Mesenchymal stem cell (in vitro differentiated cells and primary cell): Measurements from ENCODE around the gene ANKRD55. TPM values are rescaled to one million over a fixed set of nuclear protein-coding genes. Genes with fewer than 3 reads are reported as not detected.

Experiments used
- DNase-seq: peaks from one replicate; pipeline ENCODE4 v3.0.0-alpha.2; 2013
- H2AFZ ChIP-seq: one replicate; pipeline ENCODE4 v1.6.1; 2013; ENCODE audit warnings: low read depth, mild to moderate bottlenecking, control low read depth, inconsistent platforms, low read length, moderate library complexity
- H2AK5ac ChIP-seq: 2 replicates; pipeline ENCODE4 v1.6.1; 2013; ENCODE audit warnings: low read length, moderate library complexity, mild to moderate bottlenecking, inconsistent platforms; ENCODE audit not compliant: severe bottlenecking
- H2BK120ac ChIP-seq: one replicate; pipeline ENCODE4 v1.6.1; 2013; ENCODE audit warnings: low read depth, mild to moderate bottlenecking, inconsistent platforms, low read length, moderate library complexity
- H2BK12ac ChIP-seq, 2 experiments: one replicate each; pipeline ENCODE4 v1.6.1; 2013; ENCODE audit warnings: inconsistent platforms in 2 of 2, low read length in 2 of 2, mild to moderate bottlenecking in 2 of 2, moderate library complexity in 2 of 2, control low read depth in 1 of 2
- H2BK15ac ChIP-seq: one replicate; pipeline ENCODE4 v1.6.1; 2013; ENCODE audit warnings: mild to moderate bottlenecking, low read depth, inconsistent platforms; ENCODE audit not compliant: poor library complexity, severe bottlenecking
- H2BK5ac ChIP-seq: 2 replicates; pipeline ENCODE4 v1.6.1; 2013; ENCODE audit warnings: low read depth, mild to moderate bottlenecking, low read length, control low read depth, inconsistent platforms; ENCODE audit not compliant: poor library complexity, severe bottlenecking
- H3K14ac ChIP-seq, 2 experiments: one replicate each; pipeline ENCODE4 v1.6.1; 2013; ENCODE audit warnings: inconsistent platforms in 2 of 2, low read length in 2 of 2, control low read depth in 1 of 2, mild to moderate bottlenecking in 1 of 2, moderate library complexity in 1 of 2
- H3K18ac ChIP-seq, 2 experiments: one replicate each; pipeline ENCODE4 v1.6.1; 2013; ENCODE audit warnings: inconsistent platforms in 2 of 2, low read length in 2 of 2, control low read depth in 1 of 2, low read depth in 1 of 2, mild to moderate bottlenecking in 1 of 2
- H3K23ac ChIP-seq, 2 experiments: one replicate each; pipeline ENCODE4 v1.6.1; 2013; ENCODE audit warnings: inconsistent platforms in 2 of 2, low read length in 2 of 2, mild to moderate bottlenecking in 2 of 2, moderate library complexity in 2 of 2, control low read depth in 1 of 2
- H3K27ac ChIP-seq: 2 replicates; pipeline ENCODE4 v1.5.1; 2013; ENCODE audit warnings: mild to moderate bottlenecking, moderate library complexity, low read length, control low read depth, inconsistent platforms; ENCODE audit not compliant: poor library complexity, severe bottlenecking
- H3K27me3 ChIP-seq, 2 experiments: 2 replicates each; pipeline versions ENCODE4 v1.6.1 to v1.7.0; 2013; ENCODE audit warnings: low read length in 2 of 2, mild to moderate bottlenecking in 2 of 2, moderate library complexity in 2 of 2, control low read depth in 1 of 2, inconsistent platforms in 1 of 2; ENCODE audit not compliant: control insufficient read depth in 1 of 2, insufficient read depth in 1 of 2
- H3K36me3 ChIP-seq, 2 experiments: 2 replicates each; pipeline versions ENCODE4 v1.6.1 to v1.7.0; 2013; ENCODE audit warnings: low read length in 2 of 2, control low read depth in 1 of 2, inconsistent platforms in 1 of 2, low read depth in 1 of 2, mild to moderate bottlenecking in 1 of 2; ENCODE audit not compliant: insufficient read depth in 2 of 2, control insufficient read depth in 1 of 2
- H3K4ac ChIP-seq, 2 experiments: one replicate each; pipeline ENCODE4 v1.6.1; 2013; ENCODE audit warnings: inconsistent platforms in 2 of 2, low read length in 2 of 2, mild to moderate bottlenecking in 2 of 2, moderate library complexity in 2 of 2, control low read depth in 1 of 2, low read depth in 1 of 2
- H3K4me1 ChIP-seq: 2 replicates; pipeline ENCODE4 v1.6.1; 2013; ENCODE audit warnings: low read depth, low read length, control low read depth; ENCODE audit not compliant: control insufficient read depth, insufficient read depth
- H3K4me2 ChIP-seq: 2 replicates; pipeline ENCODE4 v1.6.1; 2013; ENCODE audit warnings: low read length, mild to moderate bottlenecking, inconsistent platforms; ENCODE audit not compliant: poor library complexity, severe bottlenecking
- H3K4me3 ChIP-seq, 2 experiments: 2 replicates each; pipeline versions ENCODE4 v1.5.1 to v1.7.0; 2013; ENCODE audit warnings: low read length in 2 of 2, mild to moderate bottlenecking in 2 of 2, control low read depth in 1 of 2, low read depth in 1 of 2; ENCODE audit not compliant: insufficient read depth in 1 of 2
- H3K79me1 ChIP-seq: replicated peaks from 2 replicates; pipeline ENCODE4 v1.6.1; 2013; ENCODE audit warnings: mild to moderate bottlenecking, control low read depth, low read length, inconsistent platforms; ENCODE audit not compliant: poor library complexity, severe bottlenecking
- H3K9ac ChIP-seq: 2 replicates; pipeline ENCODE4 v1.7.0; 2013; ENCODE audit warnings: mild to moderate bottlenecking, low read length, moderate library complexity
- H3K9me3 ChIP-seq: 2 replicates; pipeline ENCODE4 v1.7.0; 2013; ENCODE audit warnings: mild to moderate bottlenecking, low read length; ENCODE audit not compliant: control insufficient read depth
- H4K8ac ChIP-seq: one replicate; pipeline ENCODE4 v1.6.1; 2013; ENCODE audit warnings: inconsistent platforms, mild to moderate bottlenecking, low read length, moderate library complexity
- H4K91ac ChIP-seq: one replicate; pipeline ENCODE4 v1.6.1; 2013; ENCODE audit warnings: mild to moderate bottlenecking, low read length, inconsistent platforms
- WGBS: methylation state at CpG from one replicate; pipeline ENCODE4 v1.1.7; 2013; ENCODE audit warnings: mixed read lengths; 5-methylcytosine and 5-hydroxymethylcytosine counted together
- polyA plus RNA-seq, 2 experiments: library from polyadenylated mRNA; stranded (reverse); fragments of 200-250 nt; gene quantifications; one replicate each; pipeline ENCODE4 v1.2.3, GENCODE V29; 2013

Gene ANKRD55
- polyA plus RNA-seq (2013, experiment 1 of 2): 0.91 TPM
- polyA plus RNA-seq (2013, experiment 2 of 2): 0.86 TPM

DNA sequence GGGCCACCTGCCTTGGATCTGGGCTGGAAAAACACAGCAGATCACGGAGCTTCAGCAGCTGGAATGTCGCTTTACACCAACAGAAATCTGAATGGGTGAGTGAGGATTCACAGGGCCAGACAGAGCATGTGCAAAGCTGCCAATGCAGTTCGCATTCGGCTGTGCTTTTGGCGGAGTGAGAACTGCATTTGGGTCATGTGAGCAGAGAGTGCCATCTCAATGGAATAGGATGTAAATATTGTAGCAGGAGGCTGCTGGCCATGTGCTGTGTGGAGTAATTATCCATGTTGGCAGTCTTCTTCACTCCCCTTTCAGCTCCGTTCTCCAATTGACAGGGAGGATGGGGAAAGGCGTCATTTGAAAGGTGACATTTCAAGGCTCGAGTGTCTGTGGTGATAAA is at the start of gene ANKRD55:
TSS of gene ANKRD55 (minus strand) at position 101 of the 400 bp plus-strand sequence. CDS start 417 bp downstream, outside the sequence.
- Histone ChIP-seq H3K27me3 (peaks cover 0 to 4% of the 10 kb centered on the region in 2 experiments), H3K9ac (no peak within 1 kb of the TSS), H3K4me1 (no peaks in the 10 kb centered on the region), H3K18ac (no peak within 1 kb of the TSS), H2BK15ac (no peak within 1 kb of the TSS), H4K8ac (no peak within 1 kb of the TSS), H3K79me1 (no peaks in the 10 kb centered on the region), H3K27ac (no peak within 1 kb of the TSS), H3K36me3 (no peaks in the 10 kb centered on the region), H2BK12ac (no peak within 1 kb of the TSS), H3K4me2 (no peak within 1 kb of the TSS), H2BK120ac (no peak within 1 kb of the TSS), H2AK5ac (no peak within 1 kb of the TSS), H3K23ac (no peak within 1 kb of the TSS), H3K4ac (no peak within 1 kb of the TSS), H3K14ac (no peak within 1 kb of the TSS), H2BK5ac (no peak within 1 kb of the TSS), H4K91ac (no peak within 1 kb of the TSS), H2AFZ (no peak within 1 kb of the TSS), H3K9me3 (peaks cover 2% of the 10 kb centered on the region), H3K4me3 (no peak within 1 kb of the TSS)
- WGBS: 74% methylated on average over 8 of the region's 8 CpGs
- DNase-seq: no peak

DNA sequence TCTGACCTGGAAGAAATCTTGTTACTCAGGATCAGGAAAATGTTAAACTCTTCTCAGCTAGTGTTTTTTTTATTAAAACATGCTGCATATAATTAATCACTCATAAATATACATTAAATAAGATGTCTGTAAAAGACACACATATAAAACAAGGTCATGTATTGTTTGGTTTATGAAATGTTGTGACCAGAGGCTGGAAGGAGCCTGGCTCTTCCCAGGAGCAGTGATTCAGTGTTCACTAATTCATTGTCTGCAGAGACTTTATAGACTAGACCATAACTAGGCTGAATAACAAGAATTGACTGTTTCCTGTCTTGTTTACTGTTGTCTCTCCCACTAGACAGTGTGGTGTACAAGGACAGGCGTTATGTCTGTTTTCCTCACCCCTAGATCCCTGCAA is 49.1 kb upstream of the ANKRD55 start:
- H2AFZ ChIP-seq: no peak overlapping the region
- H3K9me3 ChIP-seq: no peaks in the 10 kb centered on the region
- no peak overlapping the region for H2BK15ac ChIP-seq
- H3K36me3 ChIP-seq: no peaks in the 10 kb centered on the region
- no peak overlapping the region for H3K4ac ChIP-seq
- no peaks in the 10 kb centered on the region for H3K79me1 ChIP-seq
- no peak overlapping the region for H2BK5ac ChIP-seq
- no peak overlapping the region for H3K9ac ChIP-seq
- H3K4me3 ChIP-seq: no peak overlapping the region
- H2BK120ac ChIP-seq: no peak overlapping the region
- no peak overlapping the region for H3K18ac ChIP-seq
- no peak overlapping the region for H3K23ac ChIP-seq
- H2BK12ac ChIP-seq: no peak overlapping the region
- no peak overlapping the region for H4K91ac ChIP-seq
- 100% methylated on average over 1 of the region's 1 CpG for WGBS
- H4K8ac ChIP-seq: no peak overlapping the region
- no peaks in the 10 kb centered on the region for H3K27me3 ChIP-seq
- H3K14ac ChIP-seq: no peak overlapping the region
- H2AK5ac ChIP-seq: no peak overlapping the region
- peak; percentile 63 for DNase-seq
- H3K4me1 ChIP-seq: peaks cover 19% of the 10 kb centered on the region
- no peak overlapping the region for H3K27ac ChIP-seq
- no peak overlapping the region for H3K4me2 ChIP-seq

DNA sequence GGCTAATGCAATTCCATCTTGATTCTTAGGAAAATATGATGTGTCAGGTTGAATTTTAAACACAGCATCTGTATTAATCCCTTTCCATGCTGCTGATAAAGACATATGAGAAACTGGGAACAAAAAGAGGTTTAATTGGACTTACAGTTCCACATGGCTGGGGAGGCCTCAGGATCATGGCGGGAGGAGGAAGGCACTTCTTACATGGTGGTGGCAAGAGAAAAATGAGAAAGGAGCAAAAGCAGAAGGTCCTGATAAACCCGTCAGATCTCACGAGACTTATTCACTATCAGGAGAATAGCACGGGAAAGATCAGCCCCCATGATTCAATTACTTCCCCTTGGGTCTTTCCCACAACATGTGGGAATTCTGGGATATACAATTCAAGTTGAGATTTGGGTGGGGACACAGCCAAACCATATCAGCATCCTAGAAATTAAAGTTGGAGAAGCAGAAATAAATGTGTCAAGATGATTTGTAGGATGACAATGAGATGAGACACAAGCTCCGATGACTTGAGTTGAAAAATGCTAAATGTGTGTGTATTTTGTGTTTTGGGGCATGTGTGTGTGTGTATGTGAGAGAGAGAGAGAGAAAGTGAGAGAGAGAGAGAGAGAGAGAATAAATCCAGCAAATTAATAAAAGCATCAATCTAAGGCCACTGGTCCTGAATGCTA is 48.5 kb upstream of the ANKRD55 start:
- H3K23ac ChIP-seq: no peak overlapping the region
- H2BK120ac ChIP-seq: no peak overlapping the region
- H3K9ac ChIP-seq: no peak overlapping the region
- WGBS: 55% methylated on average over 2 of the region's 5 CpGs
- no peak overlapping the region for H4K91ac ChIP-seq
- no peak overlapping the region for H3K4me2 ChIP-seq
- no peak overlapping the region for H4K8ac ChIP-seq
- H2BK15ac ChIP-seq: no peak overlapping the region
- H2AK5ac ChIP-seq: peak overlapping the region; percentile 6
- H3K9me3 ChIP-seq: no peaks in the 10 kb centered on the region
- H3K79me1 ChIP-seq: no peaks in the 10 kb centered on the region
- H3K36me3 ChIP-seq: no peaks in the 10 kb centered on the region
- peaks cover 19% of the 10 kb centered on the region for H3K4me1 ChIP-seq
- no peak overlapping the region for H3K4ac ChIP-seq
- no peak overlapping the region for H2AFZ ChIP-seq
- no peak overlapping the region for H3K14ac ChIP-seq
- no peak overlapping the region for H2BK5ac ChIP-seq
- H3K4me3 ChIP-seq: no peak overlapping the region
- peak; percentile 37 for DNase-seq
- no peak overlapping the region for H2BK12ac ChIP-seq
- peak overlapping the region in 1 of 2 experiments; percentile 17 for H3K18ac ChIP-seq
- H3K27me3 ChIP-seq: no peaks in the 10 kb centered on the region
- no peak overlapping the region for H3K27ac ChIP-seq

DNA sequence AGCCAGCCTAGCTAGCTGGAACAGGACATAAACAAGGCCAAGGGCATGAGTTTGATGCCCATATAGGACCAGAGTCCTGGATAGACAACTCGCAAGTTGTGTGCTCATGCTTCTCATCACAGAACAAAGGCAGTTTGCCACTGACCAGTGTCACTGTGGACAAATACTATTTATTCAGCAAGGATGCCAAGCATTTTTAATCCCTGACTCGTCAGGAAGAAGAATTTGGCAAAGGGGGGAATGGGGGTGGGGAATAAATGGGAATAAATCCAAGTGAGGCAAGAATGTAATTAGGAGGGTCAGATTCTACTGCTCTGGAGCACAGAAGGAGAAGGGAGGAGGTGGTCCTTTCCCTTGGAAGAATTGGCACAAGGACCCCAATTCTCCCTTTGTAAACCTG is 46.8 kb upstream of the ANKRD55 start:
- 3% methylated on average over 2 of the region's 2 CpGs for WGBS

More for the DNA sequence above, 46.8 kb upstream of the ANKRD55 start:
- no peaks in the 10 kb centered on the region for H3K79me1 ChIP-seq
- no peak overlapping the region for H3K4me2 ChIP-seq
- DNase-seq: peak; percentile 23
- H3K4ac ChIP-seq: no peak overlapping the region
- H3K36me3 ChIP-seq: no peaks in the 10 kb centered on the region
- H2BK15ac ChIP-seq: peak overlapping the region; percentile 55
- H2AK5ac ChIP-seq: peak overlapping the region; percentile 99
- no peak overlapping the region for H3K9ac ChIP-seq
- H4K8ac ChIP-seq: peak overlapping the region; percentile 76
- no peak overlapping the region for H3K23ac ChIP-seq
- peak overlapping the region; percentile 89 for H4K91ac ChIP-seq
- peak overlapping the region; percentile 93 for H2BK120ac ChIP-seq
- peak overlapping the region; percentile 70 to 99 for H2BK12ac ChIP-seq
- no peaks in the 10 kb centered on the region for H3K9me3 ChIP-seq
- peak overlapping the region; percentile 91 for H2BK5ac ChIP-seq
- H3K27ac ChIP-seq: peak overlapping the region; percentile 98
- H2AFZ ChIP-seq: no peak overlapping the region
- H3K4me3 ChIP-seq: no peak overlapping the region
- no peaks in the 10 kb centered on the region for H3K27me3 ChIP-seq
- H3K4me1 ChIP-seq: peaks cover 19% of the 10 kb centered on the region
- no peak overlapping the region for H3K14ac ChIP-seq
- H3K18ac ChIP-seq: peak overlapping the region; percentile 72 to 97
